ENCODE results near the gene MCC.

DNA sequence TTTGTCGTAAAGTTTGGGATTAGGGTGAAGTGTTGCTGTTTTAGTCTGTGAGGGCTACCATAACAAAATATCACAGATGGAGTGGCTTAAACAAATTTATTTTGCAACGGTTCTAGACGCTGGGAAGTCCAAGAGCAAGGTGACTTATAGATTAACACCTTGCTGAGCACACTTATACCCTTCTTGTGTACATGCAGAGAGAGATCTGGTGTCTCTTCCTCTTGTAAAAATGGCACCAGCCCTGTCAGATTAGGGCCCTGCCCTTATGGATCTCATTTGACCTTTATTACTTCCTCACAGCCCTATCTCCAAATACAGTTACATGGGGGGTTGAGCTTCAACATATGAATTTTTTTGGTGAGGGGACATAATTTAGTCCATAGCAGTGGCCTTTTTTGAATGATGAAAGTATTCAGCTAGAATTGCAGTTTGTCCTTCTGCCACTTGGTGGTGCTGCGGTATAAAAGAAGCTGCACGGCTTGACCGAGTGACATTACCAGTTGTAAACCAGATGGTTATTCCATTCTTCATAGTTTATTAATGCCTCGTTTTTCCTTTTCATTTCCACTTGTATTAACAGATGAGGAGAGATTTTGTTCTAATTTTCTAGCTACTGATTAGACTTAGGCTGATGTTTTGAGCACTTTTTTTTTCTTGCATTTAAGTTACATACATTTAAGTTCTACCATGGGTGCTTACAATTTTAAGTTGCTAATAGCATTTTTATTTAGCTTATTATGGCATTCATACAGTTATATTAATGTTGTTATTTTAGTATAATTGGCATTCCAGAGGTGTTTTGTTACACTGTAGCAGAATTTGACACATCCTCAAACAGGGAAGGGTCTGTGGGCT, 492.3 kb downstream of the MCC start:
- TF ChIP-seq, protein P1, sequence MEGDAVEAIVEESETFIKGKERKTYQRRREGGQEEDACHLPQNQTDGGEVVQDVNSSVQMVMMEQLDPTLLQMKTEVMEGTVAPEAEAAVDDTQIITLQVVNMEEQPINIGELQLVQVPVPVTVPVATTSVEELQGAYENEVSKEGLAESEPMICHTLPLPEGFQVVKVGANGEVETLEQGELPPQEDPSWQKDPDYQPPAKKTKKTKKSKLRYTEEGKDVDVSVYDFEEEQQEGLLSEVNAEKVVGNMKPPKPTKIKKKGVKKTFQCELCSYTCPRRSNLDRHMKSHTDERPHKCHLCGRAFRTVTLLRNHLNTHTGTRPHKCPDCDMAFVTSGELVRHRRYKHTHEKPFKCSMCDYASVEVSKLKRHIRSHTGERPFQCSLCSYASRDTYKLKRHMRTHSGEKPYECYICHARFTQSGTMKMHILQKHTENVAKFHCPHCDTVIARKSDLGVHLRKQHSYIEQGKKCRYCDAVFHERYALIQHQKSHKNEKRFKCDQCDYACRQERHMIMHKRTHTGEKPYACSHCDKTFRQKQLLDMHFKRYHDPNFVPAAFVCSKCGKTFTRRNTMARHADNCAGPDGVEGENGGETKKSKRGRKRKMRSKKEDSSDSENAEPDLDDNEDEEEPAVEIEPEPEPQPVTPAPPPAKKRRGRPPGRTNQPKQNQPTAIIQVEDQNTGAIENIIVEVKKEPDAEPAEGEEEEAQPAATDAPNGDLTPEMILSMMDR (IDR thresholded peaks at IDR 0.05), result peak; percentile 76 to 90 (median 86)
- TF ChIP-seq POLR2A (IDR thresholded peaks at IDR 0.05), result no peak
